Measurements from ENCODE around the gene PCCA.
"Not testable (repeated sequence)": the region's sequence is repeated elsewhere in the genome, so short reads cannot be mapped to it uniquely, and the experiment has no call there.

PCCA gene

GRCh38 chr13:100240109-100240779 lies 151.4 kb downstream of the PCCA start:
- DNase-seq (ENCODE audit: low read depth in 2 of 2): no peak

GRCh38 chr13:100244431-100244830 lies 155.5 kb downstream of the PCCA start:
- no peak for DNase-seq (ENCODE audit: low read depth in 2 of 2)

- no peak for DNase-seq (ENCODE audit: low read depth in 2 of 2)
Measured at GRCh38 chr13:100245104-100245503, 156.2 kb downstream of the PCCA start.

- no peak for DNase-seq (ENCODE audit: low read depth in 2 of 2)
Measured at GRCh38 chr13:100247937-100248336, 159.0 kb downstream of the PCCA start.

- DNase-seq (ENCODE audit: low read depth in 2 of 2): no peak
Measured at GRCh38 chr13:100254002-100254401, 165.1 kb downstream of the PCCA start.

GRCh38 chr13:100262404-100262803 lies 173.5 kb downstream of the PCCA start:
- no peak for DNase-seq (ENCODE audit: low read depth in 2 of 2)

GRCh38 chr13:100266026-100266425 lies 177.1 kb downstream of the PCCA start:
- no peak for DNase-seq (ENCODE audit: low read depth in 2 of 2)

- no peak for DNase-seq (ENCODE audit: low read depth in 2 of 2)
Measured at GRCh38 chr13:100269837-100270236, 180.9 kb downstream of the PCCA start.

GRCh38 chr13:100273138-100273537 lies 184.2 kb downstream of the PCCA start:
- no peak for DNase-seq (ENCODE audit: low read depth in 2 of 2)

- DNase-seq (ENCODE audit: low read depth in 2 of 2): no peak
Measured at GRCh38 chr13:100273552-100273951, 184.7 kb downstream of the PCCA start.

GRCh38 chr13:100274942-100275506 lies 186.1 kb downstream of the PCCA start:
- DNase-seq (ENCODE audit: low read depth in 2 of 2): no peak

- no peak for DNase-seq (ENCODE audit: low read depth in 2 of 2)
Measured at GRCh38 chr13:100275746-100276145, 186.9 kb downstream of the PCCA start.

- DNase-seq (ENCODE audit: low read depth in 2 of 2): no peak
Measured at GRCh38 chr13:100280681-100281080, 191.8 kb downstream of the PCCA start.

GRCh38 chr13:100282306-100282705 lies 193.4 kb downstream of the PCCA start:
- DNase-seq (ENCODE audit: low read depth in 2 of 2): not testable (repeated sequence)

GRCh38 chr13:100290165-100290801 lies 201.4 kb downstream of the PCCA start:
- no peak for DNase-seq (ENCODE audit: low read depth in 2 of 2)

GRCh38 chr13:100291624-100292023 lies 202.7 kb downstream of the PCCA start:
- DNase-seq (ENCODE audit: low read depth in 2 of 2): no peak

- DNase-seq (ENCODE audit: low read depth in 2 of 2): no peak
Measured at GRCh38 chr13:100297413-100297812, 208.5 kb downstream of the PCCA start.

GRCh38 chr13:100298116-100298681 lies 209.3 kb downstream of the PCCA start:
- no peak for DNase-seq (ENCODE audit: low read depth in 2 of 2)

GRCh38 chr13:100298691-100299090 lies 209.8 kb downstream of the PCCA start:
- no peak for DNase-seq (ENCODE audit: low read depth in 2 of 2)

- DNase-seq (ENCODE audit: low read depth in 2 of 2): no peak
Measured at GRCh38 chr13:100300243-100300642, 211.3 kb downstream of the PCCA start.

GRCh38 chr13:100300708-100301107 lies 211.8 kb downstream of the PCCA start:
- no peak for DNase-seq (ENCODE audit: low read depth in 2 of 2)

- no peak for DNase-seq (ENCODE audit: low read depth in 2 of 2)
Measured at GRCh38 chr13:100301418-100301817, 212.5 kb downstream of the PCCA start.

GRCh38 chr13:100302391-100302790 lies 213.5 kb downstream of the PCCA start:
- DNase-seq (ENCODE audit: low read depth in 2 of 2): no peak
